HG02798 (cell line): ENCODE measurements around the gene UNC119.

Experiments used
- ATAC-seq: cut with Tn5 transposase; IDR thresholded peaks from one replicate; pipeline ENCODE4 v1.9.1; 2021; ENCODE audit warnings: mild to moderate bottlenecking; ENCODE audit not compliant: unreplicated experiment, poor library complexity

UNC119 gene

DNA sequence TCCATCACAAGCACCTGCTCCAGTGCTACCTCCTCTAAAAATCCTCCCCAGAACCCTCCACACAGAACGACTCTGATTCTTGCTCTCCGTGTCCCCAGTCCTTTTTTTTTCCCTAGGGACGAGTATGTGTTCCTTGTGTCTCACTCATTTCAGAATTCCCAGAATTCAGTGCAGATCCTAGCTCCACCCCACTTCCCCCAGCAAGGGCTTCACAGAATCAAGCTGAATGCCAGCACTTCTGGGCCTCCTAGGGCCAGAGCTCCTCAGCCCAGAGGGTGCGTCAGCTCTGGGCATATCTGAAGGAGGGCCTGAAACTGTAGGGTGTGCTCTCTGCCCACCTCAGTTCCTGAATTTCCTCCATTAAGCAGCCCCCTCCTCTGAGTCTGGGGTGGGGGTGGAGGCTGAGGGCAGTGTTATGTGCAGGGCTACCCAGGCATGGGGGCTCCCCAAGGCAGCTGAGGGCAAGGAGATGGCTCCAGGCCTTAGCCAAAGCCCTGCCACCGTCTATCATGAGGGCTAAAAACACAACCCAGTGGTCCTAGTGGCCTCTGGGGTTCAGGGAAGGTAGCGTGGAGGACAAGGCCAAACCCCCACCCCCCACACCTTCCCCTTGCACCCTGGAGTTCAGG, 6.5 kb downstream of the UNC119 start:
- no peak for ATAC-seq

DNA sequence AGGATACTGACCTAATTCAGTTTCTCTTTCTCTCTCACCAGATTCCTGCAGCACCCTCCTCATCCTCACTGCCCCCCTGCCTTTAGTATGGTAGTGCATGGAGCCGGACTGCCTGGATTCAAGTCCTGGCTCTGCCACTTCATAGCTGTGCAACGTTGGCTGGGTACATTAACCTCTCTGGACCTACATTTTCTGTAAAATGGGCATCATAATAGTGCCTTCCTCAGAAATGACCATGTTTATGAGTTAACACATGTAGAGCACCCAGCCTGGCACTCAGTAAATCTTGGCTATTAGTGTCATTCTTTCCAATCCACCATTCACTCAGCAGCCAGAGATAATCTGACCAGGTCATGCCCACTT, 7.3 kb downstream of the UNC119 start:
- ATAC-seq, result no peak

GRCh38 chr17:28544402-28545140, 7.9 kb downstream of the UNC119 start:
- ATAC-seq, result no peak

GRCh38 chr17:28541439-28541838, 11.0 kb downstream of the UNC119 start:
- no peak for ATAC-seq

- ATAC-seq, result no peak
Measured at GRCh38 chr17:28540231-28540630, 12.2 kb downstream of the UNC119 start.

DNA sequence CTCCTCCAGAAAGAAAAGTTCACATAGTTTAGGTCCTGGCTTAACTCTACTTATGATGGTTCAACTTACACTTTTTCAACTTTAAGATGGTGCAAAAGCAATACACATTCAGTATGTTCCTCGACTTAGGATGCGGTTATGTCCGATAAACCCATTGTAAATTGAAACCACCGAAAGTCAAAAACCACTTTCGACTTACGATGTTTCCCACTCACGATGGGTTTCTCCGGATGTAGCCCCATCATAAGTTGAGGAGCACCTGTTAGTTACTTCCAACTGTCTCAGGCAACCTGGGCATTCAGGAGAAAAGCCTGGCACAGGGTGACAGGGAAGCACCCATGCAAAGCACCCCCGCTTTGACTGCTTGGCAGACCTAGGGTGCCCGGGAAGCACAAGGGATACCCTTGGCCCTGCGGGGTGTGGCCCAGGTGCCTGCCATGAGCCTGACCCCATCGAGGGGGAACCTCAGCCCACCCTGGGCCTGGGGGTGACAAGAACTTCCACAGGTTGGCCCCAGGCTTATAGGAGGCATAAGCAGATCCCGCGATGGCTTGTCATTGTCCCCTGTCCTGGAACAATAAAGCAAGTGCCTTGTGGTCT, 14.0 kb downstream of the UNC119 start:
- no peak for ATAC-seq

DNA sequence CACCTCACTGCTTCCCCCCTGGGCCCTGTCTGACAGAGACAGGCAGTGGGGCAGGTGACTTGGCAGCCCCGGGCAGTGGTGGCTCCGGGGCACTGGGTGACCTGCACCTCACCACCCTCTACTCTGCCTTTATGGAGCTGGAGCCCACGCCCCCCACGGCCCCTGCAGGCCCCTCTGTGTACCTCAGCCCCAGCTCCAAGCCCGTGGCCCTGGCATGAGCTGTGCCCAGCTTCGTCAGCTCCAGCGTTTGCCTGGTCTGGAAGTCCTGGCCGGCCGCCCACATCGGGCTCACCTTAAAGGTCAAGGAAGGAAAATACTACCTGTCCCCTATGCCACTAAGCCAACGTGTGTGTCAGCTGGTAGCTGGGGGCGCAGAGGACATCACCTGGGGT, 15.2 kb downstream of the UNC119 start:
- no peak for ATAC-seq

- no peak for ATAC-seq
Measured at GRCh38 chr17:28536532-28537218, 15.7 kb downstream of the UNC119 start.

DNA sequence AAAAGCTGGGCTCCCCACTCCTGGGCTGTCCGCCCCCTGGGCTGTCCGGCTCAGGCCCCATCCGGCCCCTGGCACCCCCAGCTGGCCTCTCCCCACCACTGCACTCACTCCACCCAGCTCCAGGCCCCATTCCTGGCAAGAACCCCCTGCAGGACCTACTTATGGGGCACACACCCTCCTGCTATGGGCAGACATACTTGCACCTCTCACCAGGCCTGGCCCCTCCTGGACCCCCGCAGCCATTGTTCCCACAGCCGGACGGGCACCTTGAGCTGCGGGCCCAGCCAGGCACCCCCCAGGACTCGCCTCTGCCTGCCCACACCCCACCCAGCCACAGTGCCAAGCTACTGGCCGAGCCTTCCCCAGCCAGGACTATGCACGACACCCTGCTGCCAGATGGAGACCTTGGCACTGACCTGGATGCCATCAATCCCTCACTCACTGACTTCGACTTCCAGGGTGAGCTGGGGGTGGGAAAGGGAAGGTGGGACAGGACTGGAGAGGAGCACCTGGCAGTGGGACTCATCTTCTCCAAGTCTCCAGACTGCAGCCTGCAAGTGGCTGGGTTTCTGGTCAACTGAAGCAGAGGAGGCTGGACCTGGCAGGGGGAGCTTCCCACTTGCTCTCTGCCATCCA, 17.6 kb downstream of the UNC119 start:
- no peak for ATAC-seq

GRCh38 chr17:28533091-28533807, 19.2 kb downstream of the UNC119 start:
- no peak for ATAC-seq

DNA sequence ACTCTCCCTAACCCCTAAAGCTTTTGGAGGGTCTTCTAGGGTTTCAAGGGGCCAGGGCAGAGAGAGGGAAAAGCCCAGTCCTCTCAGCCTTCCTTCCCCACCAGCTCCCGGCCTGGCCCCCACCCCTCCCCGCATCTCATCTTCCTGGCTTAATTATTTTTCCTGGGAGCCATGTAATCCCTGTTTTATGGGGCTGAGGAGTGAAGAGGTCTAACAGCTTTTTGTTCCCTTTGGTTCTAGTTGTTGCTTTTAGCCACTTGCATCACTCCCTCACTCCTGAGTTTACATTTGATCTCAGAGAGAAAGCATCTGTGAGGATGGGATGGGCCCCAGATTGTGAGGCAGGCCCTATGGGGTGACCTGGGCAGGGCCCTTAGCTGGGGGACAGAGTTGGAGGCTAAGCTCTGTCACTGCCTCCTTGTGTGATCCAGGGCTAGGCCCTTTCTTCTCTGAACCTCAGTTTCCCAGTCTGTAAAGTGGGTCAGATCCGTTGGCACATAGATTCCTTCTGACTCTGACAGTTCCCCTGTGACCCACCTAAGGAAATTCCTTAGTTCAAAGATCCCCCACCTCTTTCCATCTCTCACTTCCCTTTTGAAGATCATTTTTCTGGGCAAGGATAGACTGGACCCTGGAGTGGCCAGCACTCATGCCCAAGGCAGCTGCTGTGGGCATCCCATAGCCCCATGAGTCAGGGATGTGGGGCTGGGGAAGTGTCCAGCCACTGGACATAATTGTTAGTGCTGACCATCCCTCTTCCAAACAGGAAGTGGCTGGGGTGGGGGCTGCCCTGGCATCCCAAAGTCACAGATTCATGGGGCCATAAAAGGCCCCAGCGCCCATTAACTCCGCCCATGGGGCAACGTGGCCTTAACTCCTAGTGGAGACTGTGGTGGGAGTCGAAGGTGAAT, 20.1 kb downstream of the UNC119 start:
- no peak for ATAC-seq

DNA sequence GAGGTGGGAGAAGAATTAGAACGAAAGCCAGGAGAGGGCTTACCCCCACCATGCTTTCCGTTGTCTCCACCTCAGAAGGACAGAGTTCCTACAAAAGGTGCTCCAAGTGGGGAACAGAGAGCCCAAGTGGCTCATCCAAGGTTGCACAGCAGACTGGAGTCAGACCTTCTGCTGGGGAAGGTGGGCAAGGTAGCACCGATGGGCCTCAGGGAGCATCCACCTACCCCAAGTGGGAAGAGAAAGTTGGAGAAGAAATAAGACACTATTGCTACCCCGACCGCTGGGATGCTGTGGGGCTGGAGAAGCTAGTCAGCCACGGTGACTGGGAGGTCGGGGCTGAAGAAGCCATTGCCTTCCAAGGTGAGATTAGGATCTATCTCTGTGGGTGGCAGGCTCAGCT, 21.5 kb downstream of the UNC119 start:
- no peak for ATAC-seq

- no peak for ATAC-seq
Measured at GRCh38 chr17:28530250-28530649, 22.2 kb downstream of the UNC119 start.

- no peak for ATAC-seq
Measured at GRCh38 chr17:28529013-28529400, 23.4 kb downstream of the UNC119 start.

DNA sequence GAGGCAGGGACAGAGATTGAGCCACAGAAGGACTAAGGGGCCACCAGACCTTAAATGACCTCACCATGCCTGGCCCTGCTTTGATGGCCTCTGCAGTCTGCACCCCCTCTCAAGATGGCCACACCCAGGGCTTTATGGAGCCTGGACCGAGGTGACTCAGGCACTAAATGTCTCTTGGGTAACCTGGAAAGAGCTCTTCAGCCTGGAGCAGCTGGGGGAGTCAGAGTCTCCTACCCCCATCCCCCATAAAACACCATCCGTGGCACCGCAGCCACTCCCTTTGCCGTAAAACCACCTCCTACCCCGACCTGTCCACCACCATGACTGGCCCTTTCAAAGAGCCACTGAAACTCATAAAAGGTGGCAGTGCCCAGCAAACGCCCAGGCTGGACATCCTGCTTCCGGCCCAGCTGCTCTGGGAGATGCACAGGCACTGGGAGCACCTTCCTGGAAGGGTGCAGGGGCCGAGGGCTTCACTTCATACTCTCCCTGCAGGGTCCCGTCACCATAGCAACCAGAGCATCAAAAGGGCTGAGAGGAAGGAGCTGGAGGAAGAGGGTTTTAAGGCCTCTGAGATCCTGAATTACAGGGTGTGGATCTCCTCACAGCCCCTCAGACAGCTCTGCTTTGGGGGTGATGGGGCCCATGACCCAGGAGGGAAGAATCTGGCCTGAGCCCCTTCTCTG, 24.0 kb downstream of the UNC119 start:
- ATAC-seq, result no peak

DNA sequence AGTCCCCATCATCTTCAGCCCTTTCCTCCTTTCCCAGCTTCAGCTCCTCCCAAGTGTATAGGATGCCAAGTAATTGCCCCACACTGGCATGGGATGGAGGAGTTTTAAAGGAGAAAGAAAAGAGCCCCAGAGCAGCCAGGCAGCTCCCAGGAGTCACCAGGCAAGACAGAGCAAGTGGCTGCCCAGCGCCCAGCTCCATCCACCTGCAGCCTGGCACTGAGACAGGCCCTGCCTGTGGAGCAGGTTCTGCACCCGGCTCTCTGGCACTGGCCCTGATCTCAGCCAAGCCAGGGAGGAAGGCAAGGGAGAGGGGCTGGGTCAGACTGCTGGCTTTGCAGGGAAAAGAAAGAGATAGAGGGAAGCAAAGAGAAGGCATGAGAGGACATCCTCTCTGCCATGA, 24.6 kb downstream of the UNC119 start:
- ATAC-seq, result no peak

GRCh38 chr17:28527181-28527681, 25.2 kb downstream of the UNC119 start:
- ATAC-seq, result no peak

DNA sequence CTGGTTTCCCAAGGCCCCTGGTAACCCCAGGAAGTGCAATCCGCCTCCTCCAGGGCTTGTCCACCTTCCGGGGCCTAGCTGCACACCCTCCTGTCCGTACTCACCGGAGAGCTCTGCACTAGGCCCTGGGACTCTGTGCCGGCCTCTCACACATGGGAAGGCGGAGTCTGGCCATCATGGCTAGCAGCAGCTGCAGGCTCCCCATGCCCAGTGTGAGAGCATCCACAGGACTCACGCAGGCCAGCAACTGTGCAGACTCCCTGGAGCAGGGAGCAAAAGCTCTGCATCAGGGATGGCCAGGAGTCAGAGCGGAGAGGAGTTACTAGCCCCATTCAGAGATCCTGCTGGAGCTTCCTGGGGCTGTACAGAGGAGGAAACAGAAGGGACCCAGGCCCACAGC, 26.0 kb downstream of the UNC119 start:
- ATAC-seq, result no peak
